Endothelial cell of umbilical vein (primary cell): ENCODE results near the gene CLBA1. TPM values are rescaled to one million over a fixed set of nuclear protein-coding genes. Genes with fewer than 3 reads are reported as not detected.

Source experiments
- BruUV-seq: library from RNA; stranded (reverse); fragments of 400-500 nt; replicated peaks from 2 replicates; lab custom pipeline; 2021; lab: Mats Ljungman, UMichigan
- CTCF ChIA-PET: fragments of 300-600, 350-600 bp; sonication (Branson Sonifier 250); formaldehyde crosslinking; loops from one replicate; lab custom pipeline; 2021; ENCODE audit warnings: antibody characterized with exemption, inconsistent platforms; lab: Charles Lee
- POLR2A ChIA-PET: fragments of 300-600, 350-600 bp; sonication (Branson Sonifier 250); formaldehyde crosslinking; loops from one replicate; lab custom pipeline; 2021; ENCODE audit warnings: antibody characterized with exemption, inconsistent platforms; lab: Charles Lee
- DNase-seq: peaks from one replicate; pipeline ENCODE4 v3.0.0-alpha.2; 2011; ENCODE audit warnings: low read depth, low spot score
- FAIRE-seq: peaks from 2 replicates; lab custom pipeline; 2011; peaks lifted over from hg19 to GRCh38; lab: Jason Lieb, UNC
- H2AFZ ChIP-seq: 2 replicates; pipeline ENCODE4 v1.6.0; 2012; ENCODE audit warnings: low read depth, low read length, control low read depth, inconsistent platforms
- H3K27ac ChIP-seq: 2 replicates; pipeline ENCODE4 v1.5.1; 2011; ENCODE audit warnings: low read depth, mild to moderate bottlenecking, control low read depth, low read length, moderate library complexity; ENCODE audit not compliant: insufficient read depth
- H3K27me3 ChIP-seq, 2 experiments: 2 replicates each; pipeline versions ENCODE4 v1.6.0 to v1.6.1; 2011; ENCODE audit warnings: low read length in 2 of 2, mixed read lengths in 1 of 2; ENCODE audit not compliant: control insufficient read depth in 2 of 2, insufficient read depth in 2 of 2
- H3K36me3 ChIP-seq, 2 experiments: 2 replicates in 1 of 2; 3 replicates in 1 of 2; pipeline ENCODE4 v1.5.1; 2011; ENCODE audit warnings: low read length in 2 of 2, mild to moderate bottlenecking in 1 of 2, moderate library complexity in 1 of 2; ENCODE audit not compliant: control insufficient read depth in 2 of 2, insufficient read depth in 2 of 2; ENCODE audit errors: extremely low read depth in 1 of 2
- H3K4me1 ChIP-seq: 3 replicates; pipeline ENCODE4 v1.5.1; 2011; ENCODE audit warnings: mild to moderate bottlenecking, low read length; ENCODE audit not compliant: control insufficient read depth, insufficient read depth; ENCODE audit errors: extremely low read depth
- H3K4me2 ChIP-seq: 2 replicates; pipeline ENCODE4 v1.6.1; 2011; ENCODE audit warnings: low read length, control low read depth, mixed read lengths; ENCODE audit not compliant: insufficient read depth
- H3K4me3 ChIP-seq, 3 experiments: fragments of 200-600 bp in 1 of 3; sonication (generic), shearing (Covaris generic) in 1 of 3; replicated peaks in 1 of 3; 2 replicates each; pipeline ENCODE4 v1.5.1; 2011 to 2016; ENCODE audit warnings: control low read depth in 3 of 3, low read length in 3 of 3, mild to moderate bottlenecking in 2 of 3, inconsistent platforms in 1 of 3, low read depth in 1 of 3, moderate library complexity in 1 of 3; ENCODE audit not compliant: insufficient read depth in 1 of 3
- H3K79me2 ChIP-seq: 2 replicates; pipeline ENCODE4 v1.6.0; 2012; ENCODE audit warnings: low read length, inconsistent platforms; ENCODE audit not compliant: control insufficient read depth, insufficient read depth
- H3K9ac ChIP-seq: replicated peaks from 2 replicates; pipeline ENCODE3; 2011; ENCODE audit warnings: low read length, control low read depth; ENCODE audit not compliant: insufficient read depth; ENCODE audit errors: extremely low read depth
- H3K9me1 ChIP-seq: replicated peaks from 3 replicates; pipeline ENCODE4 v1.6.0; 2011; ENCODE audit warnings: mild to moderate bottlenecking, low read length; ENCODE audit not compliant: control insufficient read depth, insufficient read depth; ENCODE audit errors: extremely low read depth
- H3K9me3 ChIP-seq: replicated peaks from 2 replicates; pipeline ENCODE4 v1.5.1; 2012; ENCODE audit warnings: low read length, inconsistent platforms; ENCODE audit not compliant: control insufficient read depth, insufficient read depth
- H4K20me1 ChIP-seq: replicated peaks from 2 replicates; pipeline ENCODE3; 2011; ENCODE audit warnings: mild to moderate bottlenecking, low read length; ENCODE audit not compliant: control insufficient read depth, insufficient read depth; ENCODE audit errors: extremely low read depth
- EZH2 ChIP-seq: IDR thresholded peaks from 2 replicates; pipeline ENCODE4 v1.6.1; 2012; ENCODE audit warnings: borderline replicate concordance, low read depth, mild to moderate bottlenecking, moderate library complexity, low read length, inconsistent platforms; ENCODE audit not compliant: severe bottlenecking
- FOS ChIP-seq: IDR thresholded peaks from 2 replicates; pipeline ENCODE4 v1.6.1; 2011; ENCODE audit warnings: mild to moderate bottlenecking, low read length, moderate library complexity, borderline replicate concordance; ENCODE audit not compliant: insufficient read depth
- GATA2 ChIP-seq: IDR thresholded peaks from 2 replicates; pipeline ENCODE4 v1.7.0; 2011; ENCODE audit warnings: low read depth, mild to moderate bottlenecking, moderate library complexity, mixed read lengths, low read length; ENCODE audit not compliant: insufficient read length, insufficient read depth
- JUN ChIP-seq: IDR thresholded peaks from 2 replicates; pipeline ENCODE4 v1.6.1; 2011; ENCODE audit warnings: borderline replicate concordance, low read depth; ENCODE audit not compliant: insufficient read length, insufficient read depth
- MYC ChIP-seq: IDR thresholded peaks from one replicate; pipeline ENCODE4 v1.6.1; 2011; ENCODE audit warnings: mild to moderate bottlenecking, low read depth, low read length
- POLR2A ChIP-seq: IDR thresholded peaks from 2 replicates; pipeline ENCODE4 v1.6.1; 2012; ENCODE audit warnings: low read depth, mild to moderate bottlenecking, control low read depth, low read length
- POLR2AphosphoS5 ChIP-seq: IDR thresholded peaks from 2 replicates; pipeline ENCODE4 v1.6.1; 2012; ENCODE audit warnings: low read depth, mild to moderate bottlenecking, control low read depth, low read length, moderate library complexity; ENCODE audit not compliant: insufficient read depth
- dilution Hi-C: fragments of 300-500 bp; cut with MboI; formaldehyde crosslinking; loops from one replicate; pipeline ENCODE4 v1.15.0; 2019; ENCODE audit warnings: low sequenced_read_pairs; ENCODE audit not compliant: extremely low pct_ligation_motif_present
- intact Hi-C: fragments of 100-400 bp; cut with micrococcal nuclease; formaldehyde crosslinking; loops from one replicate; pipeline ENCODE4 v1.10.0; 2022
- polyA plus RNA-seq, 4 experiments: library from polyadenylated mRNA; depleted of rRNA in 3 of 4; stranded (reverse) in 3 of 4; unstranded in 1 of 4; fragments of >200 nt; gene quantifications; 2 replicates each; pipeline versions ENCODE4 v1.2.1 to v1.2.3, GENCODE V29; 2011 to 2012; ENCODE audit warnings: missing spikeins in 1 of 4
- total RNA-seq: library from RNA; stranded (reverse); gene quantifications from 2 replicates; pipeline ENCODE4 v1.2.3, GENCODE V29; 2021
- TF ChIP-seq, protein P1 (sequence below): IDR thresholded peaks from 2 replicates; pipeline ENCODE4 v1.6.1; 2011; ENCODE audit not compliant: insufficient read depth, insufficient read length
- TF ChIP-seq, protein P2 (sequence below), 2 donors: IDR thresholded peaks; 1 replicate in 1 of 2; 2 replicates in 1 of 2; pipeline ENCODE4 v1.5.1; 2011; ENCODE audit warnings: low read length in 2 of 2, mild to moderate bottlenecking in 2 of 2, moderate library complexity in 2 of 2, control low read depth in 1 of 2, inconsistent platforms in 1 of 2, low read depth in 1 of 2; ENCODE audit not compliant: insufficient read depth in 1 of 2; ENCODE audit errors: extremely low read depth in 1 of 2

The CLBA1 gene
- total and polyA plus RNA-seq, 2 donors (not counting 3 experiments of a cell fraction or from before 2014, with no cell fraction given) = 5.2 to 5.3 TPM

DNA sequence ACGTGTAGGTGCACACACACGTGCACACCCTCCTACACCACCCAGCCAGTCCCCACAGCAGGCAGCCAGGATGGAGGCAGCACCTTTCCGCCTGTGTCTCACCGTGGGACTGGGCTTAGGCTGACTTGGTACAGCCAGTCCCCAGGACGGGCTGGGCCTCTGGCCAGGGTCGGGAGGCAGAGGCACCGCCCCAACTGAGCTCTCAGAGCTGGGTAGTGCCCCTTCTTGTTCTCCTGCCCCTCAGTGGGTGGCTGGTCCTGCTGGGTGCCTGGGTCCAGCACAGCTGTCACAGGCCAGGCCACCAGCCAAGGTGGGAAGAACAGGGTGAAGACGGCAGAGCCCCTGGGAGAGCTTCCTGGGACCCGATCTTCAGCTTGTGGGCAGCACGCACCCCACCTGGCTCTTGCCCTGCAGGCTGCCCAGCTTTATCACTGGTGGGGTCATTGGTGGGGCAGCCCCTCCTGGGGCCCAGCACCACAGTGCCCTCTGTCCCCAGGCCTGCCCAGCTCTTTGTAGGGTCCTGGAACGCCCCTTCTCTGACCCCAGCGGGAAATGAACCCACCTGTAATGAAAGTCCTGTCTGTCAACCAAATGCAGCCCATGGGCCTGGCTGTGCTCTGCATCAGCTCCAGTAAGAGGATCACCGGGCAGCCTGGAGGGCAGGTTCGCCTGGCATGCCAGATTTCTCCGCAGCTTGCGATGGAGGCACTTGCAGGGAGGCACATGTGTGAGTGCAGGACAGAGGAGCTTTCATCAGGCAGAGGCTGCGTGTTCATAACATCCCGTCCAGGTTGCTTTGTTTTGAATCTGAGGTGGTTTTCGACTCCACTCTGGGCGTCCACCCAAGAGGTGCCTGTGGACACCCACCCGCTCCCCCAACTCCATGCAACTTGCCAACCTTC, 20.6 kb downstream of the CLBA1 start:
- FAIRE-seq (no peak), DNase-seq (no peak)
- dilution Hi-C loops = no loop called here
- H2AFZ ChIP-seq = no peak overlapping the region
- ChIA-PET POLR2A (interaction anchor here (0.7 kb wide), 1 partner anchor 13 kb away, joined by 3 read pairs; no protein-coding TSS in a partner anchor), CTCF (interaction anchor here (1.1 to 1.7 kb wide), 3 partner anchors 12 to 40 kb away, joined by 3 to 9 read pairs (median 3); no protein-coding TSS in a partner anchor)
- no peak overlapping the region for H3K4me3 ChIP-seq
- peaks cover 7 to 13% of the 10 kb centered on the region in 2 experiments for H3K36me3 ChIP-seq
- no peaks in the 10 kb centered on the region for H3K9me3 ChIP-seq
- peaks cover 20% of the 10 kb centered on the region for H3K79me2 ChIP-seq
- H3K9ac ChIP-seq = no peak overlapping the region
- intact Hi-C loops = no loop called here
- H3K27me3 ChIP-seq = no peaks in the 10 kb centered on the region
- no peaks in the 10 kb centered on the region for H3K4me1 ChIP-seq
- H3K9me1 ChIP-seq = no peaks in the 10 kb centered on the region
- no peak overlapping the region for H3K4me2 ChIP-seq
- BruUV-seq = no TSS peak
- TF ChIP-seq POLR2A (no peak), FOS (no peak), MYC (no peak), EZH2 (no peak), GATA2 (no peak), POLR2AphosphoS5 (no peak), JUN (no peak)
- TF ChIP-seq, protein P1, sequence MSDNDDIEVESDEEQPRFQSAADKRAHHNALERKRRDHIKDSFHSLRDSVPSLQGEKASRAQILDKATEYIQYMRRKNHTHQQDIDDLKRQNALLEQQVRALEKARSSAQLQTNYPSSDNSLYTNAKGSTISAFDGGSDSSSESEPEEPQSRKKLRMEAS = no peak
- TF ChIP-seq, protein P2, sequence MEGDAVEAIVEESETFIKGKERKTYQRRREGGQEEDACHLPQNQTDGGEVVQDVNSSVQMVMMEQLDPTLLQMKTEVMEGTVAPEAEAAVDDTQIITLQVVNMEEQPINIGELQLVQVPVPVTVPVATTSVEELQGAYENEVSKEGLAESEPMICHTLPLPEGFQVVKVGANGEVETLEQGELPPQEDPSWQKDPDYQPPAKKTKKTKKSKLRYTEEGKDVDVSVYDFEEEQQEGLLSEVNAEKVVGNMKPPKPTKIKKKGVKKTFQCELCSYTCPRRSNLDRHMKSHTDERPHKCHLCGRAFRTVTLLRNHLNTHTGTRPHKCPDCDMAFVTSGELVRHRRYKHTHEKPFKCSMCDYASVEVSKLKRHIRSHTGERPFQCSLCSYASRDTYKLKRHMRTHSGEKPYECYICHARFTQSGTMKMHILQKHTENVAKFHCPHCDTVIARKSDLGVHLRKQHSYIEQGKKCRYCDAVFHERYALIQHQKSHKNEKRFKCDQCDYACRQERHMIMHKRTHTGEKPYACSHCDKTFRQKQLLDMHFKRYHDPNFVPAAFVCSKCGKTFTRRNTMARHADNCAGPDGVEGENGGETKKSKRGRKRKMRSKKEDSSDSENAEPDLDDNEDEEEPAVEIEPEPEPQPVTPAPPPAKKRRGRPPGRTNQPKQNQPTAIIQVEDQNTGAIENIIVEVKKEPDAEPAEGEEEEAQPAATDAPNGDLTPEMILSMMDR (IDR thresholded peaks at IDR 0.05; ENCODE audit: extremely low read depth in 1 of 2, insufficient read depth in 1 of 2, low read depth in 1 of 2, low read length in 2 of 2) = no peak
- no peaks in the 10 kb centered on the region for H4K20me1 ChIP-seq
- no peak overlapping the region for H3K27ac ChIP-seq
